Measurements from ENCODE around the gene SLC25A33. TPM values are rescaled to one million over a fixed set of nuclear protein-coding genes. Genes with fewer than 3 reads are reported as not detected.

Gene SLC25A33
- total RNA-seq, 4 donors from 2014 or later: 1.0 to 6.1 (median 3.3) TPM

GRCh38 chr1:9626201-9626608 lies 86.9 kb downstream of the SLC25A33 start:
- intact Hi-C loops (cut with DNase I; ENCODE audit: low total_unique reads): loop anchor here (10.0 kb wide), 1 partner anchor 239 kb away; no protein-coding TSS in a partner anchor
- Histone ChIP-seq H3K4me1 (no peaks in the 10 kb centered on the region), H3K4me3 (no peak overlapping the region), H3K27ac (no peak overlapping the region), H3K36me3 (no peaks in the 10 kb centered on the region), H3K9me3 (no peaks in the 10 kb centered on the region), H3K27me3 (no peaks in the 10 kb centered on the region)
- DNase-seq: no peak
- no peak for TF ChIP-seq POLR2A (IDR thresholded peaks at IDR 0.05)
- no peak for TF ChIP-seq CTCF (IDR thresholded peaks at IDR 0.05)

- no peaks in the 10 kb centered on the region for H3K9me3 ChIP-seq
- H3K36me3 ChIP-seq: no peaks in the 10 kb centered on the region
- H3K27me3 ChIP-seq: no peaks in the 10 kb centered on the region
- no peak overlapping the region for H3K27ac ChIP-seq
- intact Hi-C loops (cut with DNase I; ENCODE audit: low total_unique reads): loop anchor here (10.0 kb wide), 1 partner anchor 236 kb away; no protein-coding TSS in a partner anchor
- H3K4me3 ChIP-seq: no peak overlapping the region
- no peaks in the 10 kb centered on the region for H3K4me1 ChIP-seq
- DNase-seq: no peak
- TF ChIP-seq CTCF (IDR thresholded peaks at IDR 0.05): no peak
- no peak for TF ChIP-seq POLR2A (IDR thresholded peaks at IDR 0.05)
Measured at GRCh38 chr1:9628541-9629444, 89.5 kb downstream of the SLC25A33 start.

- intact Hi-C loops (cut with DNase I; ENCODE audit: low total_unique reads): loop anchor here (10.0 kb wide), 1 partner anchor 235 kb away; no protein-coding TSS in a partner anchor
- H3K9me3 ChIP-seq: no peaks in the 10 kb centered on the region
- no peak overlapping the region for H3K27ac ChIP-seq
- H3K36me3 ChIP-seq: no peaks in the 10 kb centered on the region
- peak in 1 of 2 donors; percentile 36 for DNase-seq
- no peak for TF ChIP-seq CTCF (IDR thresholded peaks at IDR 0.05)
- TF ChIP-seq POLR2A (IDR thresholded peaks at IDR 0.05): no peak
- H3K4me3 ChIP-seq: no peak overlapping the region
- no peaks in the 10 kb centered on the region for H3K27me3 ChIP-seq
- H3K4me1 ChIP-seq: no peaks in the 10 kb centered on the region
Measured at GRCh38 chr1:9629445-9630201, 90.4 kb downstream of the SLC25A33 start.

GRCh38 chr1:9630331-9631111 lies 91.3 kb downstream of the SLC25A33 start:
- Histone ChIP-seq H3K27me3 (no peaks in the 10 kb centered on the region), H3K36me3 (no peaks in the 10 kb centered on the region), H3K4me3 (no peak overlapping the region), H3K27ac (no peak overlapping the region), H3K9me3 (no peaks in the 10 kb centered on the region), H3K4me1 (no peaks in the 10 kb centered on the region)
- no peak for DNase-seq
- TF ChIP-seq POLR2A (IDR thresholded peaks at IDR 0.05) (no peak), CTCF (IDR thresholded peaks at IDR 0.05) (no peak)
- intact Hi-C loops (cut with DNase I; ENCODE audit: low total_unique reads): no loop called here

Measured in uterus (tissue), 4 donors.